Measurements from ENCODE around the gene SH3RF1. TPM values are rescaled to one million over a fixed set of nuclear protein-coding genes. Genes with fewer than 3 reads are reported as not detected.

Gene SH3RF1
- polyA plus RNA-seq, 1 experiment = 11.0 TPM

DNA sequence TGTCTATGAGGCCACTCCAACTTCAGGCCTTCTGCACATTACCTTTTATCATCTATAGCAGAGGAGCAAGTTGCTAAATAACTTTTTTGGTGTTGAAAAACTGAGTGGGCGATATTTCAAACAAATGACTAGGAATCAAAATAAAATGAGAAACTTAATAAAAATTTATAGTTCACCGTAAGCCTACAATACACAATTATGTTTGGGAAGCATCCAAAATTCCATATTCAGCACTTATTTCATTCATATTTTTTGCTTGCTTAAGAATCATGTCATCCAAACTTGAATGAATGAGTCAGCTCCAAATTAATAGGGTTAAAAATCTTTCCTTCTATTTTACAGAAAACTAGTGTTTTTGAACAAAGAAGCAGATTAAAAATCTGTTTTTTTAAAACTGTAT, 119.1 kb downstream of the SH3RF1 start:
- peak; percentile 29 for DNase-seq (ENCODE audit: low read depth, low spot score)
- CTCF ChIA-PET = interaction anchor here (1.4 kb wide), 1 partner anchor 334 kb away, joined by 5 read pairs; no protein-coding TSS in a partner anchor
- POLR2A ChIA-PET = no interaction called here
- Histone ChIP-seq H3K27me3 (ENCODE audit: control insufficient read depth, insufficient read depth, low read length) (no peaks in the 10 kb centered on the region), H3K4me3 (ENCODE audit: low read depth, low read length) (no peak overlapping the region), H3K9me3 (ENCODE audit: control insufficient read depth, insufficient read depth, low read length) (no peaks in the 10 kb centered on the region), H3K27ac (ENCODE audit: low read depth, low read length) (no peak overlapping the region)
- TF ChIP-seq, protein P1, sequence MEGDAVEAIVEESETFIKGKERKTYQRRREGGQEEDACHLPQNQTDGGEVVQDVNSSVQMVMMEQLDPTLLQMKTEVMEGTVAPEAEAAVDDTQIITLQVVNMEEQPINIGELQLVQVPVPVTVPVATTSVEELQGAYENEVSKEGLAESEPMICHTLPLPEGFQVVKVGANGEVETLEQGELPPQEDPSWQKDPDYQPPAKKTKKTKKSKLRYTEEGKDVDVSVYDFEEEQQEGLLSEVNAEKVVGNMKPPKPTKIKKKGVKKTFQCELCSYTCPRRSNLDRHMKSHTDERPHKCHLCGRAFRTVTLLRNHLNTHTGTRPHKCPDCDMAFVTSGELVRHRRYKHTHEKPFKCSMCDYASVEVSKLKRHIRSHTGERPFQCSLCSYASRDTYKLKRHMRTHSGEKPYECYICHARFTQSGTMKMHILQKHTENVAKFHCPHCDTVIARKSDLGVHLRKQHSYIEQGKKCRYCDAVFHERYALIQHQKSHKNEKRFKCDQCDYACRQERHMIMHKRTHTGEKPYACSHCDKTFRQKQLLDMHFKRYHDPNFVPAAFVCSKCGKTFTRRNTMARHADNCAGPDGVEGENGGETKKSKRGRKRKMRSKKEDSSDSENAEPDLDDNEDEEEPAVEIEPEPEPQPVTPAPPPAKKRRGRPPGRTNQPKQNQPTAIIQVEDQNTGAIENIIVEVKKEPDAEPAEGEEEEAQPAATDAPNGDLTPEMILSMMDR (IDR thresholded peaks at IDR 0.05; ENCODE audit: low read depth, low read length) = no peak

GRCh38 chr4:169150806-169151205, 120.0 kb downstream of the SH3RF1 start:
- POLR2A ChIA-PET = interaction anchor here (1.1 to 1.4 kb wide), 2 partner anchors 102 to 122 kb away, joined by 3 to 4 read pairs; no protein-coding TSS in a partner anchor
- DNase-seq (ENCODE audit: low read depth, low spot score) = no peak
- H3K9me3 ChIP-seq (ENCODE audit: control insufficient read depth, insufficient read depth, low read length) = no peaks in the 10 kb centered on the region
- H3K27ac ChIP-seq (ENCODE audit: low read depth, low read length) = no peak overlapping the region
- no peak overlapping the region for H3K4me3 ChIP-seq (ENCODE audit: low read depth, low read length)
- no peaks in the 10 kb centered on the region for H3K27me3 ChIP-seq (ENCODE audit: control insufficient read depth, insufficient read depth, low read length)
- TF ChIP-seq, protein P1 (IDR thresholded peaks at IDR 0.05; ENCODE audit: low read depth, low read length) = no peak
- CTCF ChIA-PET = interaction anchor here (1.4 kb wide), 1 partner anchor 335 kb away, joined by 5 read pairs; no protein-coding TSS in a partner anchor

DNA sequence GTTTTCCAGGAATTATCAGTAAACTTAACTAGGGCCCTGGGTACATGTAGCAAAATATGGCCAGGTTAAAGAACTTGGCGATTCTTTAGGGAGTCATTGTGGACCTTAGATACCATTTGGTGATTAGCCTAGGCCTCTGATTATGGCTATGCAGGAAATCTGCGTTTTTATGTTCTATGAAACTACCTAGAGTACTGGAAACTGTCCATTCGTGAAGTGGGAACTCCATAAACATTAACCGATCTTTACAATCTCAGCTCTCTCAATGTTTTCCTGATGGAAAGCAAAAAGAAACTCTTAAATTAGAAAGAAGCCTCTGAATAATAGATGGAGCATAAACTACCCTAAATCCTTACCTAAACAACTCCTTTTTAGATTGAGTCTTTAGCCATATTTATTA, 121.9 kb downstream of the SH3RF1 start:
- POLR2A ChIA-PET = no interaction called here
- Histone ChIP-seq H3K9me3 (ENCODE audit: control insufficient read depth, insufficient read depth, low read length) (no peaks in the 10 kb centered on the region), H3K4me3 (ENCODE audit: low read depth, low read length) (no peak overlapping the region), H3K27me3 (ENCODE audit: control insufficient read depth, insufficient read depth, low read length) (no peaks in the 10 kb centered on the region), H3K27ac (ENCODE audit: low read depth, low read length) (no peak overlapping the region)
- CTCF ChIA-PET = interaction anchor here (1.1 kb wide), 1 partner anchor 344 kb away, joined by 5 read pairs; no protein-coding TSS in a partner anchor
- TF ChIP-seq, protein P1 (IDR thresholded peaks at IDR 0.05; ENCODE audit: low read depth, low read length) = no peak
- no peak for DNase-seq (ENCODE audit: low read depth, low spot score)

DNA sequence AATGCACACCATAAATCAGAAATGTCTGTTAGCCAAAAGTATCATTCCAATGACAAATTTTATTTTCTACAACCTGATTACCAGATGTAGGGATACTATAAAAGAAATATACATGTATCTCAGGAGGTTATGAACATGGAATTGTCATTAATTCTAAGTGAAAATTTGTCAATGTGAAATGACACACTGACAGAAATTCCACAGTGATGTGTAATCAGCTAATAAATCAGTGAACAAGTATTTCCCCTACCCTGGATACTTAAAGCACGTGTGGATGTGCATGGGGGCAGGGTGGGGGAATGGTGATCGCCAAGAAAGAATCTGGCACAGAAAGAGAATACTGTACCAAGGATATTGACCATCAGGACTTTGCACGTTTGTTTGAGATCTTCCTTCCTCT, 123.6 kb downstream of the SH3RF1 start:
- no peak overlapping the region for H3K4me3 ChIP-seq (ENCODE audit: low read depth, low read length)
- ChIA-PET POLR2A (no interaction called here), CTCF (no interaction called here)
- no peaks in the 10 kb centered on the region for H3K27me3 ChIP-seq (ENCODE audit: control insufficient read depth, insufficient read depth, low read length)
- TF ChIP-seq, protein P1 (IDR thresholded peaks at IDR 0.05; ENCODE audit: low read depth, low read length) = no peak
- no peak overlapping the region for H3K27ac ChIP-seq (ENCODE audit: low read depth, low read length)
- H3K9me3 ChIP-seq (ENCODE audit: control insufficient read depth, insufficient read depth, low read length) = no peaks in the 10 kb centered on the region
- no peak for DNase-seq (ENCODE audit: low read depth, low spot score)

- no peak overlapping the region for H3K27ac ChIP-seq (ENCODE audit: low read depth, low read length)
- no peaks in the 10 kb centered on the region for H3K9me3 ChIP-seq (ENCODE audit: control insufficient read depth, insufficient read depth, low read length)
- TF ChIP-seq, protein P1 (IDR thresholded peaks at IDR 0.05; ENCODE audit: low read depth, low read length) = no peak
- CTCF ChIA-PET = interaction anchor here (0.9 kb wide), 1 partner anchor 9 kb away, joined by 4 read pairs; no protein-coding TSS in a partner anchor
- no peaks in the 10 kb centered on the region for H3K27me3 ChIP-seq (ENCODE audit: control insufficient read depth, insufficient read depth, low read length)
- H3K4me3 ChIP-seq (ENCODE audit: low read depth, low read length) = no peak overlapping the region
- DNase-seq (ENCODE audit: low read depth, low spot score) = no peak
- POLR2A ChIA-PET = no interaction called here
Observed at GRCh38 chr4:169144061-169144600, 126.6 kb downstream of the SH3RF1 start.
